ENCODE data around the gene PTPRM.

GRCh38 chr18:7937268-7937667, 370.2 kb downstream of the PTPRM start:
- TF ChIP-seq EP300 (IDR thresholded peaks at IDR 0.05; ENCODE audit: borderline replicate concordance in 1 of 2, low read depth in 2 of 2, low read length in 2 of 2) (no peak), KDM1A (IDR thresholded peaks at IDR 0.05; ENCODE audit: borderline replicate concordance, low read length) (no peak), POLR2AphosphoS5 (IDR thresholded peaks at IDR 0.05; ENCODE audit: low read depth, low read length) (no peak), MAFK (IDR thresholded peaks at IDR 0.05; ENCODE audit: low read depth, low read length) (no peak), RNF2 (IDR thresholded peaks at IDR 0.05; ENCODE audit: borderline replicate concordance, low read depth, low read length, missing control alignments, poor library complexity, severe bottlenecking) (no peak), YY1 (IDR thresholded peaks at IDR 0.05; ENCODE audit: low read depth, low read length) (no peak), FOSL1 (IDR thresholded peaks at IDR 0.05; ENCODE audit: insufficient read depth, low read depth, low read length) (no peak), CHD2 (IDR thresholded peaks at IDR 0.05; ENCODE audit: low read length) (no peak), GTF2F1 (IDR thresholded peaks at IDR 0.05; ENCODE audit: borderline replicate concordance, low read depth, low read length) (no peak), BCL11A (IDR thresholded peaks at IDR 0.05; ENCODE audit: low read depth in 2 of 2, low read length in 2 of 2) (no peak), CHD1 (IDR thresholded peaks at IDR 0.05; ENCODE audit: low read depth, low read length) (no peak), EGR1 (IDR thresholded peaks at IDR 0.05; ENCODE audit: borderline replicate concordance, low read depth, low read length) (no peak)
- TF ChIP-seq, protein P1, sequence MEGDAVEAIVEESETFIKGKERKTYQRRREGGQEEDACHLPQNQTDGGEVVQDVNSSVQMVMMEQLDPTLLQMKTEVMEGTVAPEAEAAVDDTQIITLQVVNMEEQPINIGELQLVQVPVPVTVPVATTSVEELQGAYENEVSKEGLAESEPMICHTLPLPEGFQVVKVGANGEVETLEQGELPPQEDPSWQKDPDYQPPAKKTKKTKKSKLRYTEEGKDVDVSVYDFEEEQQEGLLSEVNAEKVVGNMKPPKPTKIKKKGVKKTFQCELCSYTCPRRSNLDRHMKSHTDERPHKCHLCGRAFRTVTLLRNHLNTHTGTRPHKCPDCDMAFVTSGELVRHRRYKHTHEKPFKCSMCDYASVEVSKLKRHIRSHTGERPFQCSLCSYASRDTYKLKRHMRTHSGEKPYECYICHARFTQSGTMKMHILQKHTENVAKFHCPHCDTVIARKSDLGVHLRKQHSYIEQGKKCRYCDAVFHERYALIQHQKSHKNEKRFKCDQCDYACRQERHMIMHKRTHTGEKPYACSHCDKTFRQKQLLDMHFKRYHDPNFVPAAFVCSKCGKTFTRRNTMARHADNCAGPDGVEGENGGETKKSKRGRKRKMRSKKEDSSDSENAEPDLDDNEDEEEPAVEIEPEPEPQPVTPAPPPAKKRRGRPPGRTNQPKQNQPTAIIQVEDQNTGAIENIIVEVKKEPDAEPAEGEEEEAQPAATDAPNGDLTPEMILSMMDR (IDR thresholded peaks at IDR 0.05; ENCODE audit: control extremely low read depth in 1 of 3, insufficient read depth in 1 of 3, low read depth in 1 of 3, low read length in 3 of 3), result no peak
